Upper lobe of left lung (tissue), 4 donors: ENCODE results near the gene SPATA13.

Experiments
- EP300 ChIP-seq, 4 donors: sonication (generic); formaldehyde crosslinking; IDR thresholded peaks; one replicate each; pipeline ENCODE4 v1.5.1; 2017; ENCODE audit warnings: antibody characterized with exemption in 4 of 4, control low read depth in 2 of 4
- POLR2A ChIP-seq, 4 donors: fragments of 450-650 bp; IDR thresholded peaks; one replicate each; pipeline ENCODE4 v1.5.1; 2016 to 2017; ENCODE audit warnings: antibody characterized with exemption in 4 of 4, mild to moderate bottlenecking in 2 of 4
- POLR2AphosphoS5 ChIP-seq, 2 donors: sonication (generic); formaldehyde crosslinking; IDR thresholded peaks; one replicate each; pipeline ENCODE4 v1.5.1; 2017; ENCODE audit warnings: antibody characterized with exemption in 2 of 2
- TF ChIP-seq, protein P1 (sequence below), 6 experiments: fragments of 450-650 bp in 4 of 6; fragments of 200-600 bp in 2 of 6; sonication (generic) in 2 of 6; IDR thresholded peaks; one replicate each; pipeline ENCODE4 v1.5.1; 2016 to 2019; ENCODE audit warnings: antibody characterized with exemption in 6 of 6

DNA sequence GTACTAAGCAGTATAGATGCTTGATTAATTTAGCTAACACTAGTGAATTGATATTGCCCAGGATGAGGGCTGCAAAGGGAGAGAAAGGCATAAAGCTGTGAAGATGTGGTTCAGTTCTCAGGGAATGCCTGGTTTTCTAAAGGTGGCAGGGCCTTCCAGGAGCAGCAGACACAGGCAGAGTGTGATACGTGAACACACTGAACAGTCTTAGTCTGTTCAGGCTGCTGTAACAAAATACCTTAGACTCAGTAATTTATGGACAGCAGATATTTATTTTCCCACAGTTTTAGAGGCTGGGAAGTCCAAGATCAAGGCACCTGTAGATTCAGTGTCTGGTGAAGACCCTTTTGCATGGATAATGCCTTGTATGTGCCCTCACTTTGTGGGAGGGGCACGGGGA is 8.7 kb upstream of the SPATA13 start:
- TF ChIP-seq, protein P1, sequence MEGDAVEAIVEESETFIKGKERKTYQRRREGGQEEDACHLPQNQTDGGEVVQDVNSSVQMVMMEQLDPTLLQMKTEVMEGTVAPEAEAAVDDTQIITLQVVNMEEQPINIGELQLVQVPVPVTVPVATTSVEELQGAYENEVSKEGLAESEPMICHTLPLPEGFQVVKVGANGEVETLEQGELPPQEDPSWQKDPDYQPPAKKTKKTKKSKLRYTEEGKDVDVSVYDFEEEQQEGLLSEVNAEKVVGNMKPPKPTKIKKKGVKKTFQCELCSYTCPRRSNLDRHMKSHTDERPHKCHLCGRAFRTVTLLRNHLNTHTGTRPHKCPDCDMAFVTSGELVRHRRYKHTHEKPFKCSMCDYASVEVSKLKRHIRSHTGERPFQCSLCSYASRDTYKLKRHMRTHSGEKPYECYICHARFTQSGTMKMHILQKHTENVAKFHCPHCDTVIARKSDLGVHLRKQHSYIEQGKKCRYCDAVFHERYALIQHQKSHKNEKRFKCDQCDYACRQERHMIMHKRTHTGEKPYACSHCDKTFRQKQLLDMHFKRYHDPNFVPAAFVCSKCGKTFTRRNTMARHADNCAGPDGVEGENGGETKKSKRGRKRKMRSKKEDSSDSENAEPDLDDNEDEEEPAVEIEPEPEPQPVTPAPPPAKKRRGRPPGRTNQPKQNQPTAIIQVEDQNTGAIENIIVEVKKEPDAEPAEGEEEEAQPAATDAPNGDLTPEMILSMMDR (IDR thresholded peaks at IDR 0.05) = no peak
- TF ChIP-seq POLR2AphosphoS5 (IDR thresholded peaks at IDR 0.05) = no peak
- TF ChIP-seq POLR2A (IDR thresholded peaks at IDR 0.05) = no peak
- no peak for TF ChIP-seq EP300 (IDR thresholded peaks at IDR 0.05)
